ENCODE data around the gene MYL2. TPM values are rescaled to one million over a fixed set of nuclear protein-coding genes. Genes with fewer than 3 reads are reported as not detected.

The MYL2 gene
- total and polyA plus RNA-seq, 3 donors from 2014 or later = 0.55 to 131 (median 1.9) TPM

DNA sequence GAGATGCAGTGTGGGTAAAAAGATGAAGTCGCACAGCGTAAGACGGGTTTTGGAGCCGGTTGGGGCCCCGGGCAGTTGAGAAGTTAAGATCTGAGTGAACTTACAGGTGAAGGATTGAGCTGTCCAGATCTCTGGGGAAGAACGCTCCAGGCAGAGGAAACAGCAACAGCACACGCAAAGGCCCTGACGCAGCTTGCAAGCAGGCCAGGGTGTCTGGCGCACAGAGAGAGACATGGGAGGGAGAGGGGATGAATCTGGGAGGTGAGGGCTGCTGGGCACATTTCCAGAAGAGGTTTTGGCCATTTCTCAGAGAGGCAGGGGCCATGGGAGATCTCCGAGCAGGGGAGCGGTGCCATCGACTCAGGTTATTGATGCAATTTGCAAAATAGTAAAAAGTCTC is 31.0 kb downstream of the MYL2 start:
- DNase-seq = no peak
- Histone ChIP-seq H3K27ac (no peak overlapping the region), H3K27me3 (no peaks in the 10 kb centered on the region), H3K9me3 (no peaks in the 10 kb centered on the region), H3K4me3 (no peak overlapping the region), H3K4me1 (no peaks in the 10 kb centered on the region), H3K36me3 (ENCODE audit: low read depth, missing control alignments) (no peaks in the 10 kb centered on the region)
- intact Hi-C loops (cut with DNase I; ENCODE audit: low total_unique reads) = no loop called here
- 86 to 88% methylated on average over 12 of the region's 12 CpGs for WGBS, 2 donors
- TF ChIP-seq, protein P1, sequence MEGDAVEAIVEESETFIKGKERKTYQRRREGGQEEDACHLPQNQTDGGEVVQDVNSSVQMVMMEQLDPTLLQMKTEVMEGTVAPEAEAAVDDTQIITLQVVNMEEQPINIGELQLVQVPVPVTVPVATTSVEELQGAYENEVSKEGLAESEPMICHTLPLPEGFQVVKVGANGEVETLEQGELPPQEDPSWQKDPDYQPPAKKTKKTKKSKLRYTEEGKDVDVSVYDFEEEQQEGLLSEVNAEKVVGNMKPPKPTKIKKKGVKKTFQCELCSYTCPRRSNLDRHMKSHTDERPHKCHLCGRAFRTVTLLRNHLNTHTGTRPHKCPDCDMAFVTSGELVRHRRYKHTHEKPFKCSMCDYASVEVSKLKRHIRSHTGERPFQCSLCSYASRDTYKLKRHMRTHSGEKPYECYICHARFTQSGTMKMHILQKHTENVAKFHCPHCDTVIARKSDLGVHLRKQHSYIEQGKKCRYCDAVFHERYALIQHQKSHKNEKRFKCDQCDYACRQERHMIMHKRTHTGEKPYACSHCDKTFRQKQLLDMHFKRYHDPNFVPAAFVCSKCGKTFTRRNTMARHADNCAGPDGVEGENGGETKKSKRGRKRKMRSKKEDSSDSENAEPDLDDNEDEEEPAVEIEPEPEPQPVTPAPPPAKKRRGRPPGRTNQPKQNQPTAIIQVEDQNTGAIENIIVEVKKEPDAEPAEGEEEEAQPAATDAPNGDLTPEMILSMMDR (IDR thresholded peaks at IDR 0.05) = no peak
- TF ChIP-seq POLR2A (IDR thresholded peaks at IDR 0.05) = no peak

- TF ChIP-seq, protein P1 (IDR thresholded peaks at IDR 0.05) = no peak
- TF ChIP-seq POLR2A (IDR thresholded peaks at IDR 0.05) = no peak
- H3K4me3 ChIP-seq = no peak overlapping the region
- no peaks in the 10 kb centered on the region for H3K9me3 ChIP-seq
- H3K27me3 ChIP-seq = no peaks in the 10 kb centered on the region
- H3K4me1 ChIP-seq = no peaks in the 10 kb centered on the region
- intact Hi-C loops (cut with DNase I; ENCODE audit: low total_unique reads) = no loop called here
- no peaks in the 10 kb centered on the region for H3K36me3 ChIP-seq (ENCODE audit: low read depth, missing control alignments)
- H3K27ac ChIP-seq = no peak overlapping the region
- no peak for DNase-seq
- 33 to 38% methylated on average over 5 of the region's 5 CpGs for WGBS, 2 donors
These were observed 32.0 kb downstream of the MYL2 start for GRCh38 chr12:110888256-110888991.

- Histone ChIP-seq H3K36me3 (ENCODE audit: low read depth, missing control alignments) (no peaks in the 10 kb centered on the region), H3K4me1 (no peaks in the 10 kb centered on the region), H3K27me3 (no peaks in the 10 kb centered on the region), H3K4me3 (no peak overlapping the region), H3K9me3 (no peaks in the 10 kb centered on the region), H3K27ac (no peak overlapping the region)
- DNase-seq = no peak
- 65 to 69% methylated on average over 6 of the region's 6 CpGs for WGBS, 2 donors
- intact Hi-C loops (cut with DNase I; ENCODE audit: low total_unique reads) = no loop called here
- TF ChIP-seq POLR2A (IDR thresholded peaks at IDR 0.05) = no peak
These were observed 35.1 kb downstream of the MYL2 start for GRCh38 chr12:110885152-110885840.

DNA sequence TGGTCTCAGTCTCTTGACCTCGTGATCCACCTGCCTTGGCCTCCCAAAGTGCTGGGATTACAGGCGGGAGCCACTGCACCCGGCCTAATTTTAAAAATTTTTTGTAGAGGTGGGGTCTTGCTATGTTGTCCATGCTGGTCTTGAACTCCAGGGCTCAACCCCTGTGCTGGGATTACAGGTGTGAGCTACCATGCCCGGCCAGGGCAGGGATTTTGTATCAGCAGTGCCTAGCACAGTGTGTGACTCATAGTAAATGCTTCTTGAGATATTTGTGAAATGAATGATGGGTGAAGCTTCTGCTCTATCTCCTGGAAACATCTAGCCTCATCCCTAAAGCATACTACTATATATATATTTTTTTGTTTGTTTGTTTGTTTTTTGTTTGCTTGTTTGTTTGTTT is 37.1 kb downstream of the MYL2 start:
- H3K9me3 ChIP-seq = no peaks in the 10 kb centered on the region
- WGBS, 2 donors = 90 to 92% methylated on average over 4 of the region's 4 CpGs
- H3K27me3 ChIP-seq = no peaks in the 10 kb centered on the region
- no peak for TF ChIP-seq POLR2A (IDR thresholded peaks at IDR 0.05)
- TF ChIP-seq, protein P1 (IDR thresholded peaks at IDR 0.05) = no peak
- intact Hi-C loops (cut with DNase I; ENCODE audit: low total_unique reads) = no loop called here
- DNase-seq = no peak
- no peak overlapping the region for H3K27ac ChIP-seq
- H3K4me3 ChIP-seq = no peak overlapping the region
- H3K4me1 ChIP-seq = no peaks in the 10 kb centered on the region
- no peaks in the 10 kb centered on the region for H3K36me3 ChIP-seq (ENCODE audit: low read depth, missing control alignments)

- TF ChIP-seq POLR2A (IDR thresholded peaks at IDR 0.05) = no peak
- TF ChIP-seq, protein P1 (IDR thresholded peaks at IDR 0.05) = no peak
- Histone ChIP-seq H3K4me1 (no peaks in the 10 kb centered on the region), H3K27me3 (no peaks in the 10 kb centered on the region), H3K27ac (no peak overlapping the region), H3K36me3 (ENCODE audit: low read depth, missing control alignments) (no peaks in the 10 kb centered on the region), H3K9me3 (no peaks in the 10 kb centered on the region), H3K4me3 (no peak overlapping the region)
- DNase-seq = no peak
- intact Hi-C loops (cut with DNase I; ENCODE audit: low total_unique reads) = no loop called here
- WGBS, 2 donors = 83 to 88% methylated on average over 2 of the region's 2 CpGs
These were observed 39.7 kb downstream of the MYL2 start for GRCh38 chr12:110880651-110881050.
